K562 (cell line): ENCODE measurements around the gene DOCK4. TPM values are rescaled to one million over a fixed set of nuclear protein-coding genes. Genes with fewer than 3 reads are reported as not detected.
A peak's percentile ranks its signal among the peaks of the same experiment; 100 is the strongest.

Experiments used
- ATAC-seq: fragments of 200-7000 bp; cut with Tn5 transposase; 3 replicates; pipeline ENCODE4 v1.9.1; 2020; ENCODE audit warnings: moderate library complexity
- BruUV-seq: library from RNA; stranded (reverse); fragments of 400-500 nt; replicated peaks from 2 replicates; lab custom pipeline; 2021; lab: Mats Ljungman, UMichigan
- CTCF ChIA-PET: fragments of 300-600 bp; formaldehyde crosslinking; extraction: SDS; loops from one replicate; lab custom pipeline; 2021; ENCODE audit warnings: low intra/inter-chr PET ratio; lab: Yijun Ruan, JAX
- POLR2A ChIA-PET: fragments of 300-600, 350-650 bp; sonication (Branson Sonifier 250); formaldehyde crosslinking; extraction: SDS; loops from one replicate; lab custom pipeline; 2021; ENCODE audit warnings: antibody characterized with exemption, inconsistent platforms; lab: Yijun Ruan, JAX
- DNase-seq, 4 experiments: peaks; one replicate each; pipeline versions ENCODE4 v3.0.0 to v3.0.0-alpha.2; 2011 to 2018; ENCODE audit warnings: low spot score in 3 of 4, mixed read lengths in 3 of 4; ENCODE audit errors: extremely low read depth in 1 of 4
- FAIRE-seq: peaks from 2 replicates; lab custom pipeline; 2011; peaks lifted over from hg19 to GRCh38; lab: Jason Lieb, UNC
- H2AFZ ChIP-seq: 2 replicates; pipeline ENCODE4 v1.6.0; 2011; ENCODE audit warnings: low read depth, low read length, control low read depth, inconsistent platforms
- H3K27ac ChIP-seq: fragments of 200-600 bp; 3 replicates; pipeline ENCODE4 v1.8.0; 2011; ENCODE audit warnings: low read depth, mild to moderate bottlenecking, control low read depth, inconsistent platforms, low read length, moderate library complexity, mixed read lengths; ENCODE audit errors: extremely low read depth
- H3K27me3 ChIP-seq, 2 experiments: fragments of 300-600 bp in 1 of 2; 2 replicates in 1 of 2; 3 replicates in 1 of 2; pipeline versions ENCODE4 v1.6.0 to v1.8.0; 2011; ENCODE audit warnings: inconsistent platforms in 2 of 2, low read length in 2 of 2, mild to moderate bottlenecking in 1 of 2, mixed read lengths in 1 of 2, moderate library complexity in 1 of 2; ENCODE audit not compliant: control insufficient read depth in 2 of 2, insufficient read depth in 2 of 2
- H3K36me3 ChIP-seq: fragments of 300-600 bp; 3 replicates; pipeline ENCODE4 v1.8.0; 2011; ENCODE audit warnings: mild to moderate bottlenecking, low read length, inconsistent platforms; ENCODE audit not compliant: control insufficient read depth, insufficient read depth
- H3K4me1 ChIP-seq, 2 experiments: fragments of 200-600 bp in 1 of 2; replicated peaks in 1 of 2; 2 replicates in 1 of 2; 3 replicates in 1 of 2; pipeline versions ENCODE4 v1.5.1 to v1.8.0; 2011; ENCODE audit warnings: inconsistent platforms in 2 of 2, low read length in 2 of 2, mild to moderate bottlenecking in 1 of 2, mixed read lengths in 1 of 2, moderate library complexity in 1 of 2; ENCODE audit not compliant: control insufficient read depth in 2 of 2, insufficient read depth in 2 of 2
- H3K4me2 ChIP-seq: 2 replicates; pipeline ENCODE4 v1.6.1; 2011; ENCODE audit warnings: low read length, control low read depth, inconsistent platforms, mixed read lengths; ENCODE audit not compliant: insufficient read depth
- H3K4me3 ChIP-seq: fragments of 200-600 bp; sonication (generic), shearing (Covaris generic); 2 replicates; pipeline ENCODE4 v1.5.1; 2016; ENCODE audit warnings: control low read depth, inconsistent platforms
- H3K79me2 ChIP-seq: fragments of 200-600 bp; 3 replicates; pipeline ENCODE4 v1.8.0; 2011; ENCODE audit warnings: low read length, inconsistent platforms; ENCODE audit not compliant: control insufficient read depth, insufficient read depth
- H3K9ac ChIP-seq, 2 experiments: 2 replicates each; pipeline versions ENCODE4 v1.6.0 to v1.6.1; 2011; ENCODE audit warnings: low read depth in 2 of 2, low read length in 2 of 2, control low read depth in 1 of 2, inconsistent platforms in 1 of 2, mild to moderate bottlenecking in 1 of 2, mixed read lengths in 1 of 2; ENCODE audit not compliant: insufficient read depth in 1 of 2
- H3K9me1 ChIP-seq: one replicate; pipeline ENCODE4 v1.6.0; 2011; ENCODE audit warnings: inconsistent platforms, mild to moderate bottlenecking, low read length, moderate library complexity; ENCODE audit not compliant: control insufficient read depth, insufficient read depth
- H3K9me3 ChIP-seq: replicated peaks from 2 replicates; pipeline ENCODE4 v1.5.1; 2011; ENCODE audit warnings: low read depth, low read length, inconsistent platforms; ENCODE audit not compliant: control insufficient read depth, insufficient read depth
- H4K20me1 ChIP-seq: replicated peaks from 2 replicates; pipeline ENCODE4 v1.6.1; 2011; ENCODE audit warnings: low read length, inconsistent platforms, mixed read lengths; ENCODE audit not compliant: control insufficient read depth, insufficient read depth
- BRD9 ChIP-seq: fragments of 450-650 bp; IDR thresholded peaks from 2 replicates; pipeline ENCODE4 v1.6.1; 2018; ENCODE audit warnings: low read depth; ENCODE audit not compliant: partially characterized antibody
- CBX8 ChIP-seq: fragments of 200-600 bp; sonication (generic); IDR thresholded peaks from 2 replicates; pipeline ENCODE4 v1.6.1; 2012; ENCODE audit warnings: borderline replicate concordance, mixed run types, low read depth, mild to moderate bottlenecking, moderate library complexity, mixed read lengths, low read length, control low read depth, inconsistent platforms; ENCODE audit not compliant: poor library complexity, severe bottlenecking; ENCODE audit errors: extremely low read depth
- FOSL1 ChIP-seq: fragments of 200-800 bp; sonication (Bioruptor generic); conservative IDR thresholded peaks from 2 replicates; pipeline ENCODE4 v1.6.1; 2016; ENCODE audit warnings: missing genetic modification characterization, missing compliant biosample characterization
- HDAC3 ChIP-seq: fragments of 450-650 bp; IDR thresholded peaks from 2 replicates; pipeline ENCODE4 v1.6.1; 2018; ENCODE audit warnings: borderline replicate concordance, mild to moderate bottlenecking, moderate library complexity; ENCODE audit not compliant: partially characterized antibody
- MTA3 ChIP-seq: fragments of 450-650 bp; formaldehyde crosslinking; IDR thresholded peaks from 2 replicates; pipeline ENCODE4 v1.6.1; 2017; ENCODE audit warnings: mild to moderate bottlenecking, borderline replicate concordance
- NFXL1 ChIP-seq: fragments of 450-650 bp; formaldehyde crosslinking; IDR thresholded peaks from 2 replicates; pipeline ENCODE4 v1.4.0; 2021; ENCODE audit warnings: mild to moderate bottlenecking
- SAP30 ChIP-seq: fragments of 200-600 bp; sonication (generic); IDR thresholded peaks from 2 replicates; pipeline ENCODE4 v1.6.1; 2012; ENCODE audit warnings: borderline replicate concordance, low read depth, mild to moderate bottlenecking, moderate library complexity, low read length, control low read depth, inconsistent platforms; ENCODE audit not compliant: insufficient read depth, poor library complexity, severe bottlenecking
- SOX6 ChIP-seq: fragments of 450-650 bp; IDR thresholded peaks from 2 replicates; pipeline ENCODE4 v1.6.1; 2014; ENCODE audit warnings: mild to moderate bottlenecking
- STAT5B ChIP-seq: fragments of 250-450 bp; sonication (Bioruptor Pico); IDR thresholded peaks from 2 replicates; pipeline ENCODE4 v1.8.0; 2021; ENCODE audit warnings: mild to moderate bottlenecking, inconsistent platforms
- ZBTB17 ChIP-seq: fragments of 450-650 bp; formaldehyde crosslinking; IDR thresholded peaks from 2 replicates; pipeline ENCODE4 v1.4.0; 2020; ENCODE audit warnings: mild to moderate bottlenecking
- ZFP36 ChIP-seq: fragments of 150-350 bp; IDR thresholded peaks from 2 replicates; pipeline ENCODE4 v1.6.1; 2018; ENCODE audit warnings: low read length, low read depth; ENCODE audit not compliant: partially characterized antibody
- ZNF146 ChIP-seq: IDR thresholded peaks from one replicate; pipeline ENCODE4 v1.6.1; 2018; ENCODE audit warnings: missing compliant biosample characterization; ENCODE audit not compliant: unreplicated experiment
- ZNF253 ChIP-seq: fragments of 250-450 bp; sonication (Bioruptor Pico); conservative IDR thresholded peaks from 2 replicates; pipeline ENCODE4 v1.6.1; 2021; ENCODE audit warnings: mild to moderate bottlenecking
- ZNF644 ChIP-seq: fragments of 200-800 bp; sonication (Bioruptor generic); IDR thresholded peaks from 2 replicates; pipeline ENCODE4 v1.6.1; 2016; ENCODE audit warnings: low read depth, missing genetic modification characterization, missing compliant biosample characterization
- WGBS: fragments of 100-300 bp; shearing (Covaris generic); methylation state at CpG from one replicate; pipeline ENCODE4 v1.1.6; 2016; ENCODE audit warnings: low coverage, mixed read lengths; ENCODE audit not compliant: insufficient coverage; ENCODE audit errors: missing lambda C conversion rate; 5-methylcytosine and 5-hydroxymethylcytosine counted together
- in situ Hi-C: fragments of 300-500 bp; cut with MboI; formaldehyde crosslinking; loops from 4 replicates; pipeline ENCODE4 v1.15.0; 2018; ENCODE audit warnings: inconsistent platforms, mixed read lengths
- intact Hi-C: fragments of 100-400 bp; cut with micrococcal nuclease; formaldehyde crosslinking; loops from 2 replicates; pipeline ENCODE4 v1.14.2; 2022
- polyA plus RNA-seq, 8 experiments: library from polyadenylated mRNA; depleted of rRNA in 4 of 8; stranded (reverse) in 5 of 8; unstranded in 3 of 8; fragments of >200 nt; fragmentation: Nextera tagmentation in 2 of 8; fragmentation: Illumina TruSeq in 1 of 8; extraction: Ambion mirVana in 2 of 8; extraction: Trizol in 1 of 8; gene quantifications; 2 replicates each; pipeline versions ENCODE4 v1.2.1 to v1.2.3, GENCODE V29; 2011 to 2014; ENCODE audit warnings: inconsistent platforms in 1 of 8, missing spikeins in 1 of 8
- total RNA-seq, 7 experiments: library from RNA; depleted of rRNA in 6 of 7; stranded (reverse); fragments of >200 nt in 6 of 7; fragmentation: Illumina TruSeq in 2 of 7; extraction: Trizol in 2 of 7; gene quantifications; 2 replicates each; pipeline versions ENCODE4 v1.2.1 to v1.2.3, GENCODE V29; 2011 to 2021; ENCODE audit warnings: low replicate concordance in 1 of 7
- TF ChIP-seq, protein P1 (sequence below), 2 experiments: IDR thresholded peaks; 2 replicates each; pipeline ENCODE4 v1.6.1; 2012; ENCODE audit warnings: improper control_type of control experiment in 2 of 2, low read depth in 2 of 2, low read length in 2 of 2, borderline replicate concordance in 1 of 2
- TF ChIP-seq, protein P2 (sequence below): fragments of 250-450 bp; sonication (Bioruptor Pico); IDR thresholded peaks from 2 replicates; pipeline ENCODE4 v1.5.0; 2021
- TF ChIP-seq, protein P3 (sequence below): fragments of 150-350 bp; IDR thresholded peaks from 2 replicates; pipeline ENCODE4 v1.6.1; 2014; ENCODE audit warnings: low read depth, mild to moderate bottlenecking, low read length, borderline replicate concordance

Gene DOCK4
- total and polyA plus RNA-seq, 9 of the 15 experiments (the other 6 are each of a cell fraction or from before 2014, with no cell fraction given), result 0.42 to 5.7 (median 2.3) TPM

DNA sequence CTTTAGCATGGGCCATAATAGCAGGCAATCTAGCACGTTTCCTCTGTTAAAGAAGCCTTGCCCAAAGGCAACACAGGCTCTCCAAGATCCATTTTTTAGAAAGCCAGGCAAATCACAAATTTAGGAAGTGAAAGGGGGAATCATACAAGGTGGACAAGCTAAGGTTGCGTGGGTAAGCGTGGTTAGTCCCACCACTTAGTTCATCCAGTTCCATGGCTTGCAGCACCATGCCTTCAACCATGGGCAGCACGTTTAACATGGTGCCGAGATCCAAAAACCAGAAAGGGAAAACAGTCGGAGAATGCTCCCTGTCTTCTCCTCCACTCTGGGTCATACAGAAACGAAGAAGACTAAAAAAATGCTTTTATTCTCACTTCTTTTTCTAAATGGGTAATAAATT, 409.5 kb downstream of the DOCK4 start:
- no peak overlapping the region for H3K9ac ChIP-seq
- H3K36me3 ChIP-seq, result no peaks in the 10 kb centered on the region
- H3K4me3 ChIP-seq, result no peak overlapping the region
- ChIA-PET CTCF (no interaction called here), POLR2A (no interaction called here)
- WGBS, result under 1% methylated on average over 7 of the region's 7 CpGs
- no peaks in the 10 kb centered on the region for H3K9me1 ChIP-seq
- H3K79me2 ChIP-seq, result no peaks in the 10 kb centered on the region
- in situ Hi-C loops, result no loop called here
- H3K4me1 ChIP-seq, result no peaks in the 10 kb centered on the region
- BruUV-seq, result no TSS peak
- no peak overlapping the region for H2AFZ ChIP-seq
- H3K27ac ChIP-seq, result no peak overlapping the region
- peak; percentile 35 for FAIRE-seq
- intact Hi-C loops, result no loop called here
- H3K9me3 ChIP-seq, result peaks cover 3% of the 10 kb centered on the region
- no peaks in the 10 kb centered on the region for H4K20me1 ChIP-seq
- H3K4me2 ChIP-seq, result no peak overlapping the region
- peak in 2 of 4 experiments; percentile 21 to 24 for DNase-seq
- no peaks in the 10 kb centered on the region for H3K27me3 ChIP-seq
- no peak for ATAC-seq
- TF ChIP-seq, protein P1, sequence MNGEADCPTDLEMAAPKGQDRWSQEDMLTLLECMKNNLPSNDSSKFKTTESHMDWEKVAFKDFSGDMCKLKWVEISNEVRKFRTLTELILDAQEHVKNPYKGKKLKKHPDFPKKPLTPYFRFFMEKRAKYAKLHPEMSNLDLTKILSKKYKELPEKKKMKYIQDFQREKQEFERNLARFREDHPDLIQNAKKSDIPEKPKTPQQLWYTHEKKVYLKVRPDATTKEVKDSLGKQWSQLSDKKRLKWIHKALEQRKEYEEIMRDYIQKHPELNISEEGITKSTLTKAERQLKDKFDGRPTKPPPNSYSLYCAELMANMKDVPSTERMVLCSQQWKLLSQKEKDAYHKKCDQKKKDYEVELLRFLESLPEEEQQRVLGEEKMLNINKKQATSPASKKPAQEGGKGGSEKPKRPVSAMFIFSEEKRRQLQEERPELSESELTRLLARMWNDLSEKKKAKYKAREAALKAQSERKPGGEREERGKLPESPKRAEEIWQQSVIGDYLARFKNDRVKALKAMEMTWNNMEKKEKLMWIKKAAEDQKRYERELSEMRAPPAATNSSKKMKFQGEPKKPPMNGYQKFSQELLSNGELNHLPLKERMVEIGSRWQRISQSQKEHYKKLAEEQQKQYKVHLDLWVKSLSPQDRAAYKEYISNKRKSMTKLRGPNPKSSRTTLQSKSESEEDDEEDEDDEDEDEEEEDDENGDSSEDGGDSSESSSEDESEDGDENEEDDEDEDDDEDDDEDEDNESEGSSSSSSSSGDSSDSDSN (IDR thresholded peaks at IDR 0.05; ENCODE audit: borderline replicate concordance in 1 of 2, low read depth in 2 of 2, low read length in 2 of 2), result no peak
- TF ChIP-seq, protein P2, sequence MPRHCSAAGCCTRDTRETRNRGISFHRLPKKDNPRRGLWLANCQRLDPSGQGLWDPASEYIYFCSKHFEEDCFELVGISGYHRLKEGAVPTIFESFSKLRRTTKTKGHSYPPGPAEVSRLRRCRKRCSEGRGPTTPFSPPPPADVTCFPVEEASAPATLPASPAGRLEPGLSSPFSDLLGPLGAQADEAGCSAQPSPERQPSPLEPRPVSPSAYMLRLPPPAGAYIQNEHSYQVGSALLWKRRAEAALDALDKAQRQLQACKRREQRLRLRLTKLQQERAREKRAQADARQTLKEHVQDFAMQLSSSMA, result no peak
- TF ChIP-seq CBX8, result no peak
- TF ChIP-seq HDAC3, result no peak
- no peak for TF ChIP-seq SAP30
- no peak for TF ChIP-seq ZNF253 (CRISPR knock-in tag)
- TF ChIP-seq BRD9, result no peak
- TF ChIP-seq ZBTB17 (CRISPR knock-in tag), result no peak
- TF ChIP-seq MTA3, result 0 out of 2 replicates have a peak, but pooled peaks have one; percentile 44
- TF ChIP-seq, protein P3, sequence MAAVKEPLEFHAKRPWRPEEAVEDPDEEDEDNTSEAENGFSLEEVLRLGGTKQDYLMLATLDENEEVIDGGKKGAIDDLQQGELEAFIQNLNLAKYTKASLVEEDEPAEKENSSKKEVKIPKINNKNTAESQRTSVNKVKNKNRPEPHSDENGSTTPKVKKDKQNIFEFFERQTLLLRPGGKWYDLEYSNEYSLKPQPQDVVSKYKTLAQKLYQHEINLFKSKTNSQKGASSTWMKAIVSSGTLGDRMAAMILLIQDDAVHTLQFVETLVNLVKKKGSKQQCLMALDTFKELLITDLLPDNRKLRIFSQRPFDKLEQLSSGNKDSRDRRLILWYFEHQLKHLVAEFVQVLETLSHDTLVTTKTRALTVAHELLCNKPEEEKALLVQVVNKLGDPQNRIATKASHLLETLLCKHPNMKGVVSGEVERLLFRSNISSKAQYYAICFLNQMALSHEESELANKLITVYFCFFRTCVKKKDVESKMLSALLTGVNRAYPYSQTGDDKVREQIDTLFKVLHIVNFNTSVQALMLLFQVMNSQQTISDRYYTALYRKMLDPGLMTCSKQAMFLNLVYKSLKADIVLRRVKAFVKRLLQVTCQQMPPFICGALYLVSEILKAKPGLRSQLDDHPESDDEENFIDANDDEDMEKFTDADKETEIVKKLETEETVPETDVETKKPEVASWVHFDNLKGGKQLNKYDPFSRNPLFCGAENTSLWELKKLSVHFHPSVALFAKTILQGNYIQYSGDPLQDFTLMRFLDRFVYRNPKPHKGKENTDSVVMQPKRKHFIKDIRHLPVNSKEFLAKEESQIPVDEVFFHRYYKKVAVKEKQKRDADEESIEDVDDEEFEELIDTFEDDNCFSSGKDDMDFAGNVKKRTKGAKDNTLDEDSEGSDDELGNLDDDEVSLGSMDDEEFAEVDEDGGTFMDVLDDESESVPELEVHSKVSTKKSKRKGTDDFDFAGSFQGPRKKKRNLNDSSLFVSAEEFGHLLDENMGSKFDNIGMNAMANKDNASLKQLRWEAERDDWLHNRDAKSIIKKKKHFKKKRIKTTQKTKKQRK, result peak; percentile 44; the same call in 1 of the 2 replicates
- no peak for TF ChIP-seq SOX6
- no peak for TF ChIP-seq ZNF644 (tag)
- no peak for TF ChIP-seq FOSL1
- peak; percentile 74 for TF ChIP-seq ZFP36
- no peak for TF ChIP-seq NFXL1 (CRISPR knock-in tag)
- TF ChIP-seq STAT5B (CRISPR knock-in tag), result no peak
- no peak for TF ChIP-seq ZNF146 (CRISPR knock-in tag)
